Immature natural killer cell (primary cell): Measurements from ENCODE around the gene SULT1C3. TPM values are rescaled to one million over a fixed set of nuclear protein-coding genes. Genes with fewer than 3 reads are reported as not detected.

Experiments
- DNase-seq, 3 donors: peaks; one replicate each; pipeline ENCODE4 v3.0.0; 2022; ENCODE audit warnings: mixed read lengths in 1 of 3
- H3K27ac Mint-ChIP-seq, 6 donors: one replicate each; pipeline ENCODE4 v1.8.0; 2020; ENCODE audit warnings: mixed read lengths in 6 of 6, mild to moderate bottlenecking in 5 of 6, inconsistent platforms in 4 of 6, moderate library complexity in 3 of 6
- H3K27me3 Mint-ChIP-seq, 3 donors: one replicate each; pipeline ENCODE4 v1.8.0; 2020 to 2021; ENCODE audit warnings: low read depth in 3 of 3, mild to moderate bottlenecking in 3 of 3, mixed read lengths in 3 of 3, moderate library complexity in 3 of 3, inconsistent platforms in 1 of 3
- H3K36me3 Mint-ChIP-seq, 3 donors: one replicate each; pipeline ENCODE4 v1.8.0; 2020; ENCODE audit warnings: mixed read lengths in 3 of 3, inconsistent platforms in 2 of 3, mild to moderate bottlenecking in 2 of 3
- H3K4me1 Mint-ChIP-seq, 2 donors: one replicate each; pipeline ENCODE4 v1.8.0; 2020; ENCODE audit warnings: inconsistent platforms in 2 of 2, mild to moderate bottlenecking in 2 of 2, mixed read lengths in 2 of 2, moderate library complexity in 1 of 2
- H3K4me3 Mint-ChIP-seq, 5 donors: one replicate each; pipeline ENCODE4 v1.8.0; 2020; ENCODE audit warnings: mild to moderate bottlenecking in 5 of 5, mixed read lengths in 5 of 5, inconsistent platforms in 3 of 5, moderate library complexity in 3 of 5
- H3K9me3 Mint-ChIP-seq, 6 donors: one replicate each; pipeline ENCODE4 v1.8.0; 2020; ENCODE audit warnings: mild to moderate bottlenecking in 6 of 6, mixed read lengths in 6 of 6, inconsistent platforms in 4 of 6, moderate library complexity in 3 of 6
- polyA plus RNA-seq, 3 donors: library from polyadenylated mRNA; unstranded; fragments of 300-500 nt; fragmentation: Illumina TruSeq; gene quantifications; one replicate each; pipeline ENCODE4 v1.2.3, GENCODE V29; 2021

SULT1C3 gene
- polyA plus RNA-seq, 3 donors from 2014 or later, result not detected

DNA sequence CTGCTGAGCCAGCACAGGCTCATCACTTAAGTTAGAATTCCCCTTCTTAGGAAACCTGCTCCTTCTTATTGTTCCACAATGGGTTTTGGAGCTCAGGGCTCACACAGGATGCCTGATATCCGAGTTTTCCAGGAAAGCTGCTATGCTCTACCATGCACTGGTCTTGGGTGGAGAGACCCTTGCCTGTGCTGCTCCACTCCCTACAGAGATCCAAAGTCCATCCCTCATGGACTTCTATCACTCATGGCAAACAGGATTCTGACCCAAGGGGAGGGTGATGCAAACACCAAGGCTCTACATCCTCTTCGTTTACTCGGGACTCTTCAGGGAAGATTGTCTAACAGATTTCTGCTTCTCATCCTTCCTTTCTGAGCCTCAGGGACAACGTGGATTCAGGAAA, 54.1 kb downstream of the SULT1C3 start:
- DNase-seq, result no peak
- Mint-ChIP-seq H3K4me1 (no peaks in the 10 kb centered on the region), H3K9me3 (peaks cover 0 to 10% (median 0%) of the 10 kb centered on the region in 6 donors), H3K36me3 (no peaks in the 10 kb centered on the region), H3K27ac (no peak overlapping the region), H3K27me3 (peaks cover 3 to 14% (median 8%) of the 10 kb centered on the region in 3 donors), H3K4me3 (no peak overlapping the region)

DNA sequence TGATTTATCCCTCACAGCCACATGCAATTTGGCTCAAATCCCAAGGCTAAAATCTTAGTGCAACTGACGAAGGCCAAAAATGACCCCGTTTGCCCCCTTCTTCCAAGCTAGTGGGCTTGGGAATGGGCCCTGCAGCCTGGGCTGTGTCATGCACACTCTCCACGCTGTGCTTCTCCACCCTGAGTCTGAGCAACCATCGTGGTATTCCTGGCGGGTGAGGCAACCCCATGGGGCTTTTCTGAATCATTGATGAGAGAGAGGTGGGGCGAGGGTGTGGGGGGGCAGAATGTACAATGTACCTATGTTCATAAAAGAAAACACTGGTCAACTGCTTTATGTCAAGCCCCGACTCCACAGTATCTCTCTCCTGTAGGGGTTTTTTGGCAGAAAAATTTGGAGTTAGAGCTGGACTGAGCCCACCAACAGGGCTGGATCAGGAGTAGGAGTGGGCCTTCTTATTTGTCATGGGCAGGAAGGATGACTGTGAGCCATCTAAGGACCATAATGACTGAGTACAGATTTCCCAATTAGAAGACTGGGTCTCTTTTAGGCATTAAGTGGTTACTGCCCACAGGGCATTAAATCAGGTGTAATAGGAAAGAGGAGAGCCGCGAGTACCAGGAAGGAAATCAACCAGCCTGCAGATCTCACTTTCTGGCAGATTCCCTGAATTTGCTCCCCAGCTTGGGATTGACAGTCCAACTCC, 57.8 kb downstream of the SULT1C3 start:
- Mint-ChIP-seq H3K27ac (peak overlapping the region in 1 of 6 donors; percentile 8), H3K9me3 (peaks cover 0 to 1% (median 0%) of the 10 kb centered on the region in 6 donors), H3K36me3 (no peaks in the 10 kb centered on the region), H3K4me1 (no peaks in the 10 kb centered on the region), H3K4me3 (no peak overlapping the region), H3K27me3 (peaks cover 3 to 14% (median 6%) of the 10 kb centered on the region in 3 donors)
- DNase-seq, result no peak

DNA sequence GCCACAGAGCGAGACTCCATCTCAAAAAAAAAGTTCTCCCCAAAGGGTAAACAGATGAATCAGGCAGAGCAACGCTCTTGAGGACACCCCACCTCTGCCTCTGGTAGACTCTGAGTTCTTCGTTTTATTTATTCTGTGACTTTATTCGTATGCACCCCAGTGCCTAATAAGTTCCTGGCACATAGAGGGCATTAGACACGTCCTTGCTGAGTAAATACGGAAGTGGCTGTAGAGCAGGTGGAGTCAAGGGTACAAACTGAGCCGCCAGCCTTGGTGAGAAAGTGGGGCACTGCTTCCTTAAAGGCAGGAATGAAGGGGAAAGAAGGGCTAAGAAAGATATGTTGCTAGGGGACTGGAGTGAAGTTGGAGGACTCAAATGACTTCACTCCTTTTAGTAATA, 61.8 kb downstream of the SULT1C3 start:
- peaks cover 3 to 9% (median 3%) of the 10 kb centered on the region in 3 donors for H3K27me3 Mint-ChIP-seq
- no peak for DNase-seq
- peaks cover 0 to 2% (median 0%) of the 10 kb centered on the region in 6 donors for H3K9me3 Mint-ChIP-seq
- H3K36me3 Mint-ChIP-seq, result no peaks in the 10 kb centered on the region
- no peak overlapping the region for H3K27ac Mint-ChIP-seq
- no peak overlapping the region for H3K4me3 Mint-ChIP-seq
- no peaks in the 10 kb centered on the region for H3K4me1 Mint-ChIP-seq

DNA sequence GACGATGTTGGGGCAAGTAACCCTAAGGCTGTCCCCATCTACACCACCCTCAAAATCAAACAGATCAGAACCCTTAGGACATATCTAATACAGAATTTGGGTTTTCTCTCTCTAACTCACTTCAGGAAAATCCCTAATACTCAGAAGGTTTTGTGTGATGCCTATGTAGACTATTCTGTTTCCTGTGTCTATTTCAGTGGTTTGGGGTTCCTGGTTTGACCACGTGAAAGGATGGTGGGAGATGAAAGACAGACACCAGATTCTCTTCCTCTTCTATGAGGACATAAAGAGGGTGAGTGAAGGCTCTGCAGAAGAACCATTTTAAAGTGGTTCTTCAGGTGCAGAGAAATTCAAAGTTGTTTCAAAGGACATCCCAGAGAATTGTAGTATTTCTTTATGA, 65.2 kb downstream of the SULT1C3 start:
- peak in 1 of 3 donors; percentile 6 for DNase-seq
- Mint-ChIP-seq H3K27me3 (peaks cover 0 to 7% (median 3%) of the 10 kb centered on the region in 3 donors), H3K4me3 (no peak overlapping the region), H3K27ac (no peak overlapping the region), H3K4me1 (no peaks in the 10 kb centered on the region), H3K9me3 (peaks cover 0 to 2% (median 1%) of the 10 kb centered on the region in 6 donors), H3K36me3 (no peaks in the 10 kb centered on the region)

DNA sequence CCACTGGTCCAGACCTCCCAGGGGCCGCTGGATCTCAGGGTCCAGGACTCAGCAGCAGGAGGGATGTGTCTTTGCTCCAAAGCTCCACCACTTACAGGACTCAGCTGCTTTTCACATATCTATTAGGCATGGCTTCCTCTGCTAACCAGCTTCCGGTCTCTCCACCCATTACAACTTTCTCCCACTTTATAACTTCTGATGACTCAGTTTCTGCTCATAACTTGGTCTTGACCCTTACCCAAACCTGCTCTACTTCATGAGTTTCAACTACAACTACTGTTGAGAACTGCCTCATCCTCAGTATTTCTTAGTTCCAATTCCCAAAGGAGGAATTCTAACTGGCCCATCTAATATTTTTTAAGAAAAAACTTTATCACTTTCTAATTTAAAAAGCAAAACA, 66.1 kb downstream of the SULT1C3 start:
- Mint-ChIP-seq H3K9me3 (peaks cover 0 to 2% (median 1%) of the 10 kb centered on the region in 6 donors), H3K27ac (no peak overlapping the region), H3K36me3 (no peaks in the 10 kb centered on the region), H3K4me3 (peak overlapping the region in 1 of 5 donors; percentile 2), H3K4me1 (no peaks in the 10 kb centered on the region), H3K27me3 (peaks cover 0 to 7% (median 3%) of the 10 kb centered on the region in 3 donors)
- no peak for DNase-seq

DNA sequence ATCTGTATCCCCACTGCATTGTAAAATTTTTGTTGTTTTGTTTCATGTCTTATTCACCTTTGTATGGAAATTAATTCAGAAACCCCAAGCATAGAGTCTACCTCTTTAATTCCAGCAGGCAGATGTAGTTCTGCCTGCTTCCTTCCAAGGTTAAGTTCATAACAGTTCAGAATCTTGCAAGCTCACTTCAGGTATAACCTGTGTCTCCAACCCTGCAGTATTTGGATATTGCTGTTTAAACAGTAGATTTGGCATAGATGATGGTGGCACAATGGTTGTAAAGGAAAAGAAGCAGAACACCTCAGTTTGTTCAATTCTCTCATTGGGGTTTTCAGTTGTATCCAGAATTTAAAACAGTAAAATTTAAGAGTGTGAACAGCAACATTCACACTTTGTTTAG, 70.1 kb downstream of the SULT1C3 start:
- Mint-ChIP-seq H3K9me3 (peaks cover 0 to 2% (median 0%) of the 10 kb centered on the region in 6 donors), H3K36me3 (no peaks in the 10 kb centered on the region), H3K27me3 (peaks cover 0 to 6% (median 3%) of the 10 kb centered on the region in 3 donors), H3K27ac (no peak overlapping the region), H3K4me3 (no peak overlapping the region), H3K4me1 (no peaks in the 10 kb centered on the region)
- DNase-seq, result no peak

Other genes with a start within 250 kb of the SULT1C3 start
- gene SULT1C2, start 48.9 kb downstream of the SULT1C3 start, polyA plus RNA-seq, result not detected
- gene SULT1C4, start 138.0 kb downstream of the SULT1C3 start, polyA plus RNA-seq, result not detected
- 10 to 100 TPM in 2 of 3 donors, 1 to 10 TPM in 1; 9.7 to 65.9 (median 21.6) TPM for gene GCC2, start 209.2 kb downstream of the SULT1C3 start, polyA plus RNA-seq